Naive B cell (primary cell): Measurements from ENCODE around the gene DDIT3. TPM values are rescaled to one million over a fixed set of nuclear protein-coding genes. Genes with fewer than 3 reads are reported as not detected.
A peak's percentile ranks its signal among the peaks of the same experiment; 100 is the strongest.

ENCODE experiments used
- ATAC-seq, 2 donors: fragments of 150-1000 bp; cut with Tn5 transposase; 2 replicates each; pipeline ENCODE4 v1.10.0; 2021; ENCODE audit warnings: low read depth in 2 of 2, mild to moderate bottlenecking in 2 of 2, moderate library complexity in 2 of 2
- DNase-seq: peaks from one replicate; pipeline ENCODE4 v3.0.0; 2022
- H3K27ac Mint-ChIP-seq, 6 donors: one replicate each; pipeline ENCODE4 v1.8.0; 2020 to 2022; ENCODE audit warnings: mild to moderate bottlenecking in 6 of 6, mixed read lengths in 6 of 6, moderate library complexity in 5 of 6, inconsistent platforms in 2 of 6
- H3K27me3 Mint-ChIP-seq, 3 donors: one replicate each; pipeline ENCODE4 v1.8.0; 2021 to 2022; ENCODE audit warnings: mixed read lengths in 3 of 3, mild to moderate bottlenecking in 1 of 3
- H3K36me3 Mint-ChIP-seq, 2 donors: one replicate each; pipeline ENCODE4 v1.8.0; 2020 to 2022; ENCODE audit warnings: mixed read lengths in 2 of 2, inconsistent platforms in 1 of 2, mild to moderate bottlenecking in 1 of 2
- H3K4me1 Mint-ChIP-seq, 3 donors: one replicate each; pipeline ENCODE4 v1.8.0; 2020 to 2022; ENCODE audit warnings: mixed read lengths in 3 of 3, inconsistent platforms in 1 of 3, mild to moderate bottlenecking in 1 of 3, moderate library complexity in 1 of 3
- H3K4me3 Mint-ChIP-seq, 8 donors: one replicate each; pipeline ENCODE4 v1.8.0; 2020 to 2022; ENCODE audit warnings: mild to moderate bottlenecking in 8 of 8, mixed read lengths in 8 of 8, moderate library complexity in 8 of 8, inconsistent platforms in 2 of 8
- H3K9me3 Mint-ChIP-seq, 7 donors: one replicate each; pipeline ENCODE4 v1.8.0; 2020 to 2022; ENCODE audit warnings: mixed read lengths in 7 of 7, mild to moderate bottlenecking in 5 of 7, inconsistent platforms in 2 of 7, moderate library complexity in 1 of 7
- polyA plus RNA-seq, 6 donors: library from polyadenylated mRNA; unstranded; fragments of 300-500 nt; fragmentation: Illumina TruSeq; gene quantifications; one replicate each; pipeline ENCODE4 v1.2.3, GENCODE V29; 2021; ENCODE audit warnings: low read depth in 6 of 6

The DDIT3 gene
- polyA plus RNA-seq, 6 donors from 2014 or later, result 33.3 to 62.2 (median 51.0) TPM

DNA sequence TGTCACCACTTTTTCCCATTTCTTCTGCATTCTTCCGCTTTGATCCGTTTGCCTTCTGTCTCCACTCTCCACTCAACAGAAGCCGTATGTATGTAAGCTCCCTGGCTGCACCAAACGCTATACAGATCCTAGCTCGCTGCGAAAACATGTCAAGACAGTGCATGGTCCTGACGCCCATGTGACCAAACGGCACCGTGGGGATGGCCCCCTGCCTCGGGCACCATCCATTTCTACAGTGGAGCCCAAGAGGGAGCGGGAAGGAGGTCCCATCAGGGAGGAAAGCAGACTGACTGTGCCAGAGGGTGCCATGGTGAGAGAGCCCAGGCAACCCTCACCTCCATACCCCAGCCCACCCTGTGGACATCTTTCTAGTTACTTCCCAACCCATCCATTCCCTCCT lies 52.4 kb downstream of the DDIT3 start:
- no peaks in the 10 kb centered on the region for H3K9me3 Mint-ChIP-seq
- peaks cover 4 to 16% of the 10 kb centered on the region in 2 donors for H3K36me3 Mint-ChIP-seq
- ATAC-seq (no peak), DNase-seq (no peak)
- peak overlapping the region in 3 of 6 donors; percentile 72 to 89 (median 74) for H3K27ac Mint-ChIP-seq
- H3K4me1 Mint-ChIP-seq, result peaks cover 32 to 57% (median 46%) of the 10 kb centered on the region in 3 donors
- H3K27me3 Mint-ChIP-seq, result no peaks in the 10 kb centered on the region
- H3K4me3 Mint-ChIP-seq, result peak overlapping the region in 1 of 8 donors; percentile 40

- DNase-seq (no peak), ATAC-seq (no peak)
- Mint-ChIP-seq H3K27ac (peak overlapping the region in 4 of 6 donors; percentile 17 to 84 (median 66)), H3K27me3 (no peaks in the 10 kb centered on the region), H3K4me3 (peak overlapping the region in 1 of 8 donors; percentile 42), H3K36me3 (peaks cover 4 to 16% of the 10 kb centered on the region in 2 donors), H3K4me1 (peaks cover 33 to 57% (median 46%) of the 10 kb centered on the region in 3 donors), H3K9me3 (no peaks in the 10 kb centered on the region)
These were observed 53.0 kb downstream of the DDIT3 start for GRCh38 chr12:57467212-57467874.

Other genes with a start within 250 kb of the DDIT3 start
- 10 to 100 TPM in 3 of 6 donors, 1 to 10 TPM in 3; 2.9 to 20.4 (median 10.2) TPM for gene R3HDM2, start 89.5 kb downstream of the DDIT3 start, polyA plus RNA-seq
- not detected for gene INHBC, start 85.7 kb downstream of the DDIT3 start, polyA plus RNA-seq
- under 1 TPM in 1 of 6 donors, not detected in 5; 0.44 TPM for gene INHBE, start 65.2 kb downstream of the DDIT3 start, polyA plus RNA-seq
- 1 to 10 TPM in 4 of 6 donors, under 1 TPM in 2; 0.27 to 2.4 (median 1.1) TPM for gene GLI1, start 60.7 kb downstream of the DDIT3 start, polyA plus RNA-seq
- 100 to 1,000 TPM; 152 to 231 (median 164) TPM for gene ARHGAP9, start 40.6 kb downstream of the DDIT3 start, polyA plus RNA-seq
- gene MARS1, start 32.4 kb downstream of the DDIT3 start, polyA plus RNA-seq, result 10 to 100 TPM; 53.1 to 78.7 (median 63.0) TPM
- 1 to 10 TPM; 1.8 to 8.2 (median 5.0) TPM for gene MBD6, start 2.3 kb upstream of the DDIT3 start, polyA plus RNA-seq
- gene DCTN2, start 26.7 kb upstream of the DDIT3 start, polyA plus RNA-seq, result 10 to 100 TPM; 65.6 to 87.3 (median 71.2) TPM
- gene KIF5A, start 29.5 kb upstream of the DDIT3 start, polyA plus RNA-seq, result not detected
- gene PIP4K2C, start 70.7 kb upstream of the DDIT3 start, polyA plus RNA-seq, result 10 to 100 TPM; 15.8 to 42.0 (median 19.1) TPM
- under 1 TPM in 5 of 6 donors, not detected in 1; 0.16 to 0.53 (median 0.29) TPM for gene DTX3, start 84.3 kb upstream of the DDIT3 start, polyA plus RNA-seq
- gene ARHGEF25, start 90.9 kb upstream of the DDIT3 start, polyA plus RNA-seq, result not detected
- gene B4GALNT1, start 112.7 kb upstream of the DDIT3 start, polyA plus RNA-seq, result not detected
- 10 to 100 TPM; 72.0 to 87.9 (median 77.1) TPM for gene OS9, start 173.6 kb upstream of the DDIT3 start, polyA plus RNA-seq
- 1 to 10 TPM; 1.2 to 4.0 (median 2.1) TPM for gene AGAP2, start 218.2 kb upstream of the DDIT3 start, polyA plus RNA-seq
- gene TSPAN31, start 224.5 kb upstream of the DDIT3 start, polyA plus RNA-seq, result 10 to 100 TPM; 48.3 to 82.1 (median 57.7) TPM
- 10 to 100 TPM; 63.2 to 99.0 (median 67.8) TPM for gene CDK4, start 231.8 kb upstream of the DDIT3 start, polyA plus RNA-seq
- gene MARCHF9, start 234.6 kb upstream of the DDIT3 start, polyA plus RNA-seq, result 10 to 100 TPM; 10.9 to 21.0 (median 14.2) TPM
- under 1 TPM in 3 of 6 donors, not detected in 3; 0.09 to 0.58 (median 0.31) TPM for gene CYP27B1, start 246.6 kb upstream of the DDIT3 start, polyA plus RNA-seq